Fibroblast of lung (primary cell): Measurements from ENCODE around the gene FUNDC2. TPM values are rescaled to one million over a fixed set of nuclear protein-coding genes. Genes with fewer than 3 reads are reported as not detected.

ENCODE experiments used
- DNase-seq, 2 donors: peaks; one replicate each; pipeline versions ENCODE4 v3.0.0 to v3.0.0-alpha.2; 2010; ENCODE audit warnings: low read depth in 2 of 2
- H2AFZ ChIP-seq: 2 replicates; pipeline ENCODE4 v1.5.1; 2012; ENCODE audit warnings: low read length, control low read depth, inconsistent platforms
- H3K27ac ChIP-seq: 2 replicates; pipeline ENCODE4 v1.5.1; 2011; ENCODE audit warnings: low read length, control low read depth; ENCODE audit not compliant: insufficient read depth
- H3K27me3 ChIP-seq: 2 replicates; pipeline ENCODE4 v1.5.1; 2011; ENCODE audit warnings: mild to moderate bottlenecking, low read length; ENCODE audit not compliant: control insufficient read depth, insufficient read depth
- H3K36me3 ChIP-seq: 2 replicates; pipeline ENCODE4 v1.5.1; 2011; ENCODE audit warnings: low read length; ENCODE audit not compliant: control insufficient read depth, insufficient read depth
- H3K4me1 ChIP-seq: 2 replicates; pipeline ENCODE4 v1.5.1; 2011; ENCODE audit warnings: low read length; ENCODE audit not compliant: control insufficient read depth, insufficient read depth; ENCODE audit errors: extremely low read depth
- H3K4me2 ChIP-seq: 2 replicates; pipeline ENCODE4 v1.5.1; 2011; ENCODE audit warnings: low read length, control low read depth; ENCODE audit not compliant: insufficient read depth; ENCODE audit errors: extremely low read depth
- H3K4me3 ChIP-seq, 4 experiments: fragments of 200-600 bp in 1 of 4; sonication (generic) in 1 of 4; replicated peaks in 1 of 4; 2 replicates each; pipeline ENCODE4 v1.5.1; 2011 to 2016; ENCODE audit warnings: low read length in 4 of 4, low read depth in 3 of 4, mild to moderate bottlenecking in 3 of 4, control low read depth in 2 of 4, inconsistent platforms in 1 of 4, mixed read lengths in 1 of 4; ENCODE audit not compliant: insufficient read depth in 1 of 4; ENCODE audit errors: control extremely low read depth in 1 of 4
- H3K79me2 ChIP-seq: 2 replicates; pipeline ENCODE4 v1.5.1; 2012; ENCODE audit warnings: mild to moderate bottlenecking, low read length, inconsistent platforms; ENCODE audit not compliant: control insufficient read depth, insufficient read depth
- H3K9ac ChIP-seq: 2 replicates; pipeline ENCODE4 v1.5.1; 2011; ENCODE audit warnings: mild to moderate bottlenecking, low read length, control low read depth; ENCODE audit not compliant: insufficient read depth
- H3K9me3 ChIP-seq: 2 replicates; pipeline ENCODE4 v1.5.1; 2012; ENCODE audit warnings: low read depth, low read length; ENCODE audit not compliant: control insufficient read depth, insufficient read depth
- H4K20me1 ChIP-seq: 2 replicates; pipeline ENCODE4 v1.5.1; 2011; ENCODE audit warnings: low read length; ENCODE audit not compliant: control insufficient read depth, insufficient read depth; ENCODE audit errors: extremely low read depth
- EZH2 ChIP-seq: IDR thresholded peaks from 2 replicates; pipeline ENCODE4 v1.5.1; 2012; ENCODE audit warnings: low read length, control low read depth, mild to moderate bottlenecking; ENCODE audit errors: missing control alignments
- polyA plus RNA-seq, 2 donors: library from polyadenylated mRNA; depleted of rRNA in 1 of 2; stranded (reverse) in 1 of 2; unstranded in 1 of 2; fragments of >200 nt; gene quantifications; 2 replicates each; pipeline ENCODE4 v1.2.1, GENCODE V29; 2011 to 2012; ENCODE audit warnings: missing spikeins in 1 of 2
- total RNA-seq: library from RNA; depleted of rRNA; stranded (reverse); fragments of >200 nt; gene quantifications from 2 replicates; pipeline ENCODE4 v1.2.1, GENCODE V29; 2014
- TF ChIP-seq, protein P1 (sequence below), 2 donors: IDR thresholded peaks in 1 of 2; conservative IDR thresholded peaks in 1 of 2; 1 replicate in 1 of 2; 2 replicates in 1 of 2; pipeline ENCODE4 v1.5.1; 2011 to 2012; ENCODE audit warnings: low read length in 2 of 2, control low read depth in 1 of 2, inconsistent platforms in 1 of 2, low read depth in 1 of 2, mild to moderate bottlenecking in 1 of 2

The FUNDC2 gene
- total and polyA plus RNA-seq, 2 donors (not counting 1 experiment from before 2014, with no cell fraction given): 18.3 to 97.1 TPM

DNA sequence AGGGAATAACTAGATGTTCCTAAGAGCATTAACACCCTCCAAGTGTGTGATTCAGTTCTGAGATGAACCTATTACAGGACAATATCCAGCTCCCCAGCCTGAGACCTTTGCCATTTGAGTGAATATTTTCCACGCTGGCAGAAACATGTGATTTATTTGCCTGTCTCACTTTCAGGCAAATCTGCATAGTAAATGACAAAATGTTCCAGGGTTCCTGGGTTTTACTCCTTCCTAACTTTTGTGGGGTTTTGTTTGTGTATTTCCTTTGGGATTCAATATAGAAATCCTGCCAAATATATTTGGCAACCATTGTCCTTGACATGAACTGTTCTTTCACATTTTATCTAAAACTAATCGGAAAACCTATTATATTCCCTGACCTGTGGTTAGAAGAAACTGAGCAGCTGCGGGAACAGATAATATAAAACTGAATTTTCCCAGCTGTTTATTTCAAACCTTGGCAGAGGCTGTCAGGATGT is 16.6 kb upstream of the FUNDC2 start:
- Histone ChIP-seq H3K9me3 (no peaks in the 10 kb centered on the region), H3K79me2 (no peaks in the 10 kb centered on the region)
- DNase-seq: no peak

DNA sequence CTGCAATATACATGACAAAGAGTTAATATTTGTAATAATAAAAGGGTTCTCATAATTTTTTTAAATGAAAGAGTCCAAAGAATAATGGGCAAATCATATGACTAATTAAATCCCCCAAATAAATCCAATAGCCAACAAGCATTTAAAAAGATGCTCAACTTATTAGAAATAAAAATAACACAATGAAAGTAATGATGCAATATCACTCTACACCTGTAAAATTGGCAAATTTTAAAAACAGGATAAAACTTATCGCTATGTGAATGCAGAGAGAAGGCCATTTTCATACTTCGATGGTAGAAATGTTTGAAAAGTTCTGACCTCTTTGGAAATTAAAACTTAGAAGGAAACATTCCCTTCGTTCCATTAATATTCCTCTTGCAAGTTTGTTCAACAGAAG is 6.1 kb upstream of the FUNDC2 start:
- Histone ChIP-seq H3K27me3 (no peaks in the 10 kb centered on the region), H4K20me1 (no peaks in the 10 kb centered on the region), H2AFZ (no peak overlapping the region), H3K4me3 (no peak overlapping the region), H3K36me3 (no peaks in the 10 kb centered on the region), H3K4me1 (no peaks in the 10 kb centered on the region), H3K4me2 (no peak overlapping the region), H3K79me2 (no peaks in the 10 kb centered on the region), H3K9ac (no peak overlapping the region), H3K9me3 (no peaks in the 10 kb centered on the region), H3K27ac (no peak overlapping the region)
- no peak for DNase-seq
- no peak for TF ChIP-seq EZH2
- TF ChIP-seq, protein P1, sequence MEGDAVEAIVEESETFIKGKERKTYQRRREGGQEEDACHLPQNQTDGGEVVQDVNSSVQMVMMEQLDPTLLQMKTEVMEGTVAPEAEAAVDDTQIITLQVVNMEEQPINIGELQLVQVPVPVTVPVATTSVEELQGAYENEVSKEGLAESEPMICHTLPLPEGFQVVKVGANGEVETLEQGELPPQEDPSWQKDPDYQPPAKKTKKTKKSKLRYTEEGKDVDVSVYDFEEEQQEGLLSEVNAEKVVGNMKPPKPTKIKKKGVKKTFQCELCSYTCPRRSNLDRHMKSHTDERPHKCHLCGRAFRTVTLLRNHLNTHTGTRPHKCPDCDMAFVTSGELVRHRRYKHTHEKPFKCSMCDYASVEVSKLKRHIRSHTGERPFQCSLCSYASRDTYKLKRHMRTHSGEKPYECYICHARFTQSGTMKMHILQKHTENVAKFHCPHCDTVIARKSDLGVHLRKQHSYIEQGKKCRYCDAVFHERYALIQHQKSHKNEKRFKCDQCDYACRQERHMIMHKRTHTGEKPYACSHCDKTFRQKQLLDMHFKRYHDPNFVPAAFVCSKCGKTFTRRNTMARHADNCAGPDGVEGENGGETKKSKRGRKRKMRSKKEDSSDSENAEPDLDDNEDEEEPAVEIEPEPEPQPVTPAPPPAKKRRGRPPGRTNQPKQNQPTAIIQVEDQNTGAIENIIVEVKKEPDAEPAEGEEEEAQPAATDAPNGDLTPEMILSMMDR (conservative IDR thresholded peaks at IDR 0.05 in 1 of 2, IDR thresholded peaks at IDR 0.05 in 1 of 2; ENCODE audit: low read depth in 1 of 2, low read length in 2 of 2): no peak

More for the DNA sequence above, 16.6 kb upstream of the FUNDC2 start:
- no peaks in the 10 kb centered on the region for H3K27me3 ChIP-seq
- no peaks in the 10 kb centered on the region for H3K4me1 ChIP-seq
- no peak overlapping the region for H3K4me2 ChIP-seq
- H4K20me1 ChIP-seq: no peaks in the 10 kb centered on the region
- H2AFZ ChIP-seq: no peak overlapping the region
- H3K36me3 ChIP-seq: no peaks in the 10 kb centered on the region
- no peak overlapping the region for H3K4me3 ChIP-seq
- H3K27ac ChIP-seq: no peak overlapping the region
- no peak overlapping the region for H3K9ac ChIP-seq
- TF ChIP-seq, protein P1 (conservative IDR thresholded peaks at IDR 0.05 in 1 of 2, IDR thresholded peaks at IDR 0.05 in 1 of 2; ENCODE audit: low read depth in 1 of 2, low read length in 2 of 2): no peak
- no peak for TF ChIP-seq EZH2

DNA sequence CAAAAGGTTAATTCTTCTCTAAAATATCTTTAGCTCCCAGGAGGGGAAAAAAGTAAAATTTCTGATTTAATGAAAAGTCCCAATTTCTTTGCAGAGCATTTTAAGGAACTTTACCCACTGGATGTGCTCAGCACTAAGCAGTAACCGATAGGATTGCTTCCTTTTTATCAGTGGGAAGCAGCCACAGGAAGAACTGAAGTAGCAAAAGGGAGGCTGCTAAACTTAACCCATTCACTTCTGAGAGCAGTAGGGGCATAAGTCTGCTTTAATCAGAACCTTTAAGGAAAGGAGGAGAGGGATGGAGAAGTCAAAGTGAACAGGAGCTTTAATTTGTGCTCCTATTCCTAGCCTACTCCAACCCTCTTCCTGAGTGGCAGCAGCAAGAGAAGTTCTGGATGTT is 4.1 kb upstream of the FUNDC2 start, which contains the start of gene F8:
Gene F8 (minus strand): TSS at position 139 of the 400 bp plus-strand sequence. CDS start 171 bp downstream, outside the sequence.
- H4K20me1 ChIP-seq: no peaks in the 10 kb centered on the region
- H3K36me3 ChIP-seq: no peaks in the 10 kb centered on the region
- H3K27ac ChIP-seq: no peak within 1 kb of the TSS
- H3K9me3 ChIP-seq: no peaks in the 10 kb centered on the region
- no peak within 1 kb of the TSS for H3K9ac ChIP-seq
- no peak within 1 kb of the TSS for H3K4me2 ChIP-seq
- no peak within 1 kb of the TSS for H3K4me3 ChIP-seq
- TF ChIP-seq EZH2: no peak
- TF ChIP-seq, protein P1 (conservative IDR thresholded peaks at IDR 0.05 in 1 of 2, IDR thresholded peaks at IDR 0.05 in 1 of 2; ENCODE audit: low read depth in 1 of 2, low read length in 2 of 2): no peak
- no peaks in the 10 kb centered on the region for H3K4me1 ChIP-seq
- no peak within 1 kb of the TSS for H2AFZ ChIP-seq
- no peaks in the 10 kb centered on the region for H3K27me3 ChIP-seq
- H3K79me2 ChIP-seq: no peaks in the 10 kb centered on the region
- no peak for DNase-seq
